ENCODE measurements around the gene PARP15. TPM values are rescaled to one million over a fixed set of nuclear protein-coding genes. Genes with fewer than 3 reads are reported as not detected.

Gene PARP15
- total RNA-seq, 1 donor from 2014 or later: not detected

GRCh38 chr3:122606330-122606729, 28.9 kb downstream of the PARP15 start:
- H3K36me3 ChIP-seq: no peaks in the 10 kb centered on the region
- H3K27ac ChIP-seq: no peak overlapping the region
- H3K9me3 ChIP-seq: no peaks in the 10 kb centered on the region
- H3K4me1 ChIP-seq: no peaks in the 10 kb centered on the region
- no peak for TF ChIP-seq CTCF (IDR thresholded peaks at IDR 0.05)
- H3K27me3 ChIP-seq: no peaks in the 10 kb centered on the region
- intact Hi-C loops (cut with DNase I): no loop called here
- no peak overlapping the region for H3K4me3 ChIP-seq
- DNase-seq (ENCODE audit: low spot score in 2 of 2): no peak

- TF ChIP-seq CTCF (IDR thresholded peaks at IDR 0.05): no peak
- intact Hi-C loops (cut with DNase I): no loop called here
- Histone ChIP-seq H3K4me1 (no peaks in the 10 kb centered on the region), H3K4me3 (no peak overlapping the region), H3K27ac (no peak overlapping the region), H3K9me3 (no peaks in the 10 kb centered on the region), H3K36me3 (no peaks in the 10 kb centered on the region), H3K27me3 (no peaks in the 10 kb centered on the region)
- DNase-seq (ENCODE audit: low spot score in 2 of 2): no peak
These were observed 31.5 kb downstream of the PARP15 start for GRCh38 chr3:122608916-122609315.

- H3K27me3 ChIP-seq: no peaks in the 10 kb centered on the region
- no peaks in the 10 kb centered on the region for H3K4me1 ChIP-seq
- H3K27ac ChIP-seq: no peak overlapping the region
- TF ChIP-seq CTCF (IDR thresholded peaks at IDR 0.05): no peak
- intact Hi-C loops (cut with DNase I): no loop called here
- H3K9me3 ChIP-seq: no peaks in the 10 kb centered on the region
- no peak for DNase-seq (ENCODE audit: low spot score in 2 of 2)
- no peaks in the 10 kb centered on the region for H3K36me3 ChIP-seq
- H3K4me3 ChIP-seq: no peak overlapping the region
These were observed 32.5 kb downstream of the PARP15 start for GRCh38 chr3:122609798-122610559.

DNA sequence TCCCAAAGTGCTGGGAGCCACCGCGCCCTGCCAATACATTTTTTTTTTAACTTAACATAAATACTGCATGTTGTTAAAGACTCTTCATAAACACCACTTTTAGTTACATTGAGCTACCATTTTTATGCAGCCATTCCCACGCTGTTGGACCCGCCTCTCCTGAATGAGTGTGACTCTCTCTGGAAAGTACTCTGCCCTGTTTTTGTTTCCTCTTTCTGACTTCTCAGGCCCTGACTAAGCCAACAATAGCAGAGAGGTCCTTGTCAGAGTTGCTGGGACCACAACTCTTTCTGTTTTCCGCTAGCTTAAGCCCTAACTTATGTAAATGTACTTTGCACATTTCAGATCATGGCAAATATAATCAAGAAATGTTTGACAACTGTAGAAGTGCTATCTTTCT, 35.2 kb downstream of the PARP15 start:
- Histone ChIP-seq H3K4me1 (no peaks in the 10 kb centered on the region), H3K36me3 (no peaks in the 10 kb centered on the region), H3K4me3 (no peak overlapping the region), H3K9me3 (no peaks in the 10 kb centered on the region), H3K27me3 (no peaks in the 10 kb centered on the region), H3K27ac (no peak overlapping the region)
- intact Hi-C loops (cut with DNase I): no loop called here
- TF ChIP-seq CTCF (IDR thresholded peaks at IDR 0.05): no peak
- no peak for DNase-seq (ENCODE audit: low spot score in 2 of 2)

DNA sequence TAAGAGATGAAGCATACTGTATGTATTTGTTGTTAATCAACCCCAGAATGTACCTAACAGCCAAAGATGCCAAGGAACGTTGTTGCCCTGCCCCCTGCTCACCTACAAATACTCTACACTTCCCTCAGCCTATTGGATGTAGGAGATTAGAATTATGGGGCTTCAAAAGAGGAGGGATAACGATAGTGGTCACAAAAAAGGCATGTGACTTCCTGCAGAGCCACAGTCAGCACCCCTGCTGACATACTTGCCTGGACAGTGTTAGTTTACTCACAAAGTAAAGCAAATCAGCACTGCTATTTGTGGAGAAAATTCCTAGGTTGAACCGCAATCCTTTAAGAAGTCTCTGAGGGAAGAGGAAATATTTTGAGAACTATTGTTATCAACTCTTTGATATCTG, 37.9 kb downstream of the PARP15 start:
- intact Hi-C loops (cut with DNase I): no loop called here
- Histone ChIP-seq H3K36me3 (no peaks in the 10 kb centered on the region), H3K4me1 (no peaks in the 10 kb centered on the region), H3K27me3 (no peaks in the 10 kb centered on the region), H3K4me3 (no peak overlapping the region), H3K9me3 (no peaks in the 10 kb centered on the region), H3K27ac (no peak overlapping the region)
- TF ChIP-seq CTCF (IDR thresholded peaks at IDR 0.05): no peak
- DNase-seq (ENCODE audit: low spot score in 2 of 2): no peak

- H3K4me3 ChIP-seq: no peak overlapping the region
- H3K27me3 ChIP-seq: no peaks in the 10 kb centered on the region
- no peaks in the 10 kb centered on the region for H3K36me3 ChIP-seq
- no peaks in the 10 kb centered on the region for H3K9me3 ChIP-seq
- no peak for DNase-seq (ENCODE audit: low spot score in 2 of 2)
- no peaks in the 10 kb centered on the region for H3K4me1 ChIP-seq
- intact Hi-C loops (cut with DNase I): no loop called here
- no peak for TF ChIP-seq CTCF (IDR thresholded peaks at IDR 0.05)
- H3K27ac ChIP-seq: no peak overlapping the region
These were observed 41.2 kb downstream of the PARP15 start for GRCh38 chr3:122618614-122619013.

All from ascending aorta (tissue), 2 donors.